BJ (cell line): ENCODE measurements around the gene TKT. TPM values are rescaled to one million over a fixed set of nuclear protein-coding genes. Genes with fewer than 3 reads are reported as not detected.

Experiments used
- CTCF ChIA-PET: fragments of 350-600 bp; formaldehyde crosslinking; extraction: SDS; loops from one replicate; lab custom pipeline; 2021; ENCODE audit warnings: antibody characterized with exemption, inconsistent platforms; lab: Yijun Ruan, JAX
- POLR2A ChIA-PET: fragments of 300-600 bp; sonication (Branson Sonifier 250); formaldehyde crosslinking; extraction: SDS; loops from one replicate; lab custom pipeline; 2021; ENCODE audit warnings: antibody characterized with exemption; lab: Charles Lee
- DNase-seq: peaks from one replicate; pipeline ENCODE4 v3.0.0-alpha.2; 2011; ENCODE audit warnings: low read depth
- H3K27me3 ChIP-seq: 2 replicates; pipeline ENCODE4 v1.6.0; 2011; ENCODE audit warnings: low read length; ENCODE audit not compliant: control insufficient read depth, insufficient read depth
- H3K36me3 ChIP-seq: 2 replicates; pipeline ENCODE4 v1.5.1; 2011; ENCODE audit warnings: low read length; ENCODE audit not compliant: control insufficient read depth, insufficient read depth
- H3K4me3 ChIP-seq: 2 replicates; pipeline ENCODE4 v1.5.1; 2011; ENCODE audit warnings: low read depth, mild to moderate bottlenecking, control low read depth, low read length
- CTCF ChIP-seq: IDR thresholded peaks from 2 replicates; pipeline ENCODE4 v1.5.1; 2011; ENCODE audit warnings: low read depth, mild to moderate bottlenecking, control low read depth, inconsistent platforms, low read length, moderate library complexity; ENCODE audit not compliant: insufficient read depth
- polyA plus RNA-seq: library from polyadenylated mRNA; depleted of rRNA; stranded (reverse); fragments of >200 nt; gene quantifications from 2 replicates; pipeline ENCODE4 v1.2.3, GENCODE V29; 2011

Gene TKT
- polyA plus RNA-seq, 1 experiment = 305 TPM

- ChIA-PET POLR2A (no interaction called here), CTCF (interaction anchor here (1.2 to 12.6 kb wide), 4 partner anchors 57 to 85 kb away, joined by 3 to 206 read pairs (median 28); no protein-coding TSS in a partner anchor)
- DNase-seq = no peak
- no peak for TF ChIP-seq CTCF
- H3K36me3 ChIP-seq = no peaks in the 10 kb centered on the region; the same call in 1 of the 2 replicates
- H3K27me3 ChIP-seq = no peaks in the 10 kb centered on the region
- no peak overlapping the region for H3K4me3 ChIP-seq
These were observed 56.8 kb downstream of the TKT start for GRCh38 chr3:53198996-53199395.

- CTCF ChIA-PET = interaction anchor here (0.9 to 12.6 kb wide), 5 partner anchors 10 to 84 kb away, joined by 3 to 206 read pairs (median 3); no protein-coding TSS in a partner anchor
- Histone ChIP-seq H3K4me3 (no peak overlapping the region), H3K27me3 (no peaks in the 10 kb centered on the region), H3K36me3 (no peaks in the 10 kb centered on the region; the same call in 1 of the 2 replicates)
- TF ChIP-seq CTCF = peak; percentile 13; the same call in 1 of the 2 replicates
- DNase-seq = no peak
- POLR2A ChIA-PET = no interaction called here
These were observed 57.4 kb downstream of the TKT start for GRCh38 chr3:53198256-53198977.

- peak; percentile 8; the same call in 1 of the 2 replicates for TF ChIP-seq CTCF
- H3K27me3 ChIP-seq = no peaks in the 10 kb centered on the region
- CTCF ChIA-PET = interaction anchor here (0.6 to 12.6 kb wide), 36 partner anchors 8 to 147 kb away, joined by 3 to 206 read pairs (median 5); partner anchors contain the start of gene PRKCD
- POLR2A ChIA-PET = no interaction called here
- H3K4me3 ChIP-seq = no peak overlapping the region
- H3K36me3 ChIP-seq = peaks cover 4% of the 10 kb centered on the region
- peak; percentile 7 for DNase-seq
These were observed 59.0 kb downstream of the TKT start for GRCh38 chr3:53196575-53197407.

- Histone ChIP-seq H3K36me3 (peaks cover 5% of the 10 kb centered on the region), H3K4me3 (no peak overlapping the region), H3K27me3 (no peaks in the 10 kb centered on the region)
- DNase-seq = no peak
- peak; percentile 100 for TF ChIP-seq CTCF
- ChIA-PET CTCF (interaction anchor here (0.6 to 12.6 kb wide), 42 partner anchors 8 to 345 kb away, joined by 3 to 206 read pairs (median 5); partner anchors contain the start of gene PRKCD), POLR2A (no interaction called here)
These were observed 59.9 kb downstream of the TKT start for GRCh38 chr3:53195602-53196574.
